Prostate gland (tissue), 2 donors: ENCODE data around the gene SLC25A21.

Experiments used
- POLR2A ChIP-seq: fragments of 450-650 bp; IDR thresholded peaks from one replicate; pipeline ENCODE4 v1.6.1; 2016; ENCODE audit warnings: antibody characterized with exemption, mild to moderate bottlenecking
- TF ChIP-seq, protein P1 (sequence below), 4 experiments: fragments of 200-600 bp in 2 of 4; fragments of 450-650 bp in 2 of 4; sonication (generic) in 2 of 4; IDR thresholded peaks; 1 replicate in 3 of 4; 2 replicates in 1 of 4; pipeline ENCODE4 v1.5.1; 2016 to 2019; ENCODE audit warnings: antibody characterized with exemption in 4 of 4, mild to moderate bottlenecking in 2 of 4, moderate library complexity in 2 of 4

DNA sequence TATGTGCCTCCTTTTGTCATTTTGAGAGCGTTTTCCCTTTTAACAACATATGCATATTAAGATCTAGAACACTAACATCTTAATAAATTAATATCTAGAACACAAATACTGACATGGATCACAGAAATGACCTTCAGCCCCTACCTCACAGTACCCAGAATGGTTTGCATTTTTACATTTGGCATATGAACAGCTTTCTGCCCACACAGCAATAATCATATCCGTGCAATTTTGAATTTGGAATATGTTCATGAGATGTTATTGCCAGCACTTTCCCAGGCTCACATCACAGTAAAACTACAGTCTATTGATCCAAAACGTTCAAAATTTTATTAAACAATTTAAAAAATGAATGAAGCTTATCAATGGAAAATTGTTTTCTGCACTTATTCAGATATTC is 114.6 kb downstream of the SLC25A21 start:
- TF ChIP-seq, protein P1, sequence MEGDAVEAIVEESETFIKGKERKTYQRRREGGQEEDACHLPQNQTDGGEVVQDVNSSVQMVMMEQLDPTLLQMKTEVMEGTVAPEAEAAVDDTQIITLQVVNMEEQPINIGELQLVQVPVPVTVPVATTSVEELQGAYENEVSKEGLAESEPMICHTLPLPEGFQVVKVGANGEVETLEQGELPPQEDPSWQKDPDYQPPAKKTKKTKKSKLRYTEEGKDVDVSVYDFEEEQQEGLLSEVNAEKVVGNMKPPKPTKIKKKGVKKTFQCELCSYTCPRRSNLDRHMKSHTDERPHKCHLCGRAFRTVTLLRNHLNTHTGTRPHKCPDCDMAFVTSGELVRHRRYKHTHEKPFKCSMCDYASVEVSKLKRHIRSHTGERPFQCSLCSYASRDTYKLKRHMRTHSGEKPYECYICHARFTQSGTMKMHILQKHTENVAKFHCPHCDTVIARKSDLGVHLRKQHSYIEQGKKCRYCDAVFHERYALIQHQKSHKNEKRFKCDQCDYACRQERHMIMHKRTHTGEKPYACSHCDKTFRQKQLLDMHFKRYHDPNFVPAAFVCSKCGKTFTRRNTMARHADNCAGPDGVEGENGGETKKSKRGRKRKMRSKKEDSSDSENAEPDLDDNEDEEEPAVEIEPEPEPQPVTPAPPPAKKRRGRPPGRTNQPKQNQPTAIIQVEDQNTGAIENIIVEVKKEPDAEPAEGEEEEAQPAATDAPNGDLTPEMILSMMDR (IDR thresholded peaks at IDR 0.05): no peak
- TF ChIP-seq POLR2A: no peak
